ENCODE data around the gene NCAPD2.

The NCAPD2 gene

GRCh38 chr12:6462234-6462995 lies 31.5 kb upstream of the NCAPD2 start:
- Histone ChIP-seq H3K27me3 (ENCODE audit: control insufficient read depth, insufficient read depth, low read length) (no peaks in the 10 kb centered on the region), H3K4me1 (no peaks in the 10 kb centered on the region), H3K9me3 (ENCODE audit: control insufficient read depth, low read length) (no peaks in the 10 kb centered on the region), H2AFZ (no peak overlapping the region), H3K27ac (no peak overlapping the region), H3K36me3 (ENCODE audit: control insufficient read depth, insufficient read depth, low read length) (no peaks in the 10 kb centered on the region), H3K9ac (no peak overlapping the region), H3K4me3 (ENCODE audit: low read depth, low read length) (no peak overlapping the region), H3K4me2 (ENCODE audit: low read length) (no peak overlapping the region), H3K79me2 (no peaks in the 10 kb centered on the region)
- no peak for TF ChIP-seq CTCF (IDR thresholded peaks at IDR 0.05)

- Histone ChIP-seq H2AFZ (no peak overlapping the region), H3K4me3 (ENCODE audit: low read depth, low read length) (no peak overlapping the region), H3K36me3 (ENCODE audit: control insufficient read depth, insufficient read depth, low read length) (no peaks in the 10 kb centered on the region), H3K9me3 (ENCODE audit: control insufficient read depth, low read length) (no peaks in the 10 kb centered on the region), H3K9ac (no peak overlapping the region), H3K79me2 (no peaks in the 10 kb centered on the region), H3K27me3 (ENCODE audit: control insufficient read depth, insufficient read depth, low read length) (no peaks in the 10 kb centered on the region), H3K4me1 (no peaks in the 10 kb centered on the region), H3K4me2 (ENCODE audit: low read length) (no peak overlapping the region), H3K27ac (no peak overlapping the region)
- no peak for TF ChIP-seq CTCF (IDR thresholded peaks at IDR 0.05)
These were observed 30.7 kb upstream of the NCAPD2 start for GRCh38 chr12:6463216-6463615.

- Histone ChIP-seq H3K9me3 (ENCODE audit: control insufficient read depth, low read length) (no peaks in the 10 kb centered on the region), H3K79me2 (no peaks in the 10 kb centered on the region), H3K36me3 (ENCODE audit: control insufficient read depth, insufficient read depth, low read length) (no peaks in the 10 kb centered on the region), H3K4me3 (ENCODE audit: low read depth, low read length) (no peak overlapping the region), H3K4me1 (no peaks in the 10 kb centered on the region), H3K9ac (no peak overlapping the region), H3K27ac (no peak overlapping the region), H3K4me2 (ENCODE audit: low read length) (no peak overlapping the region), H3K27me3 (ENCODE audit: control insufficient read depth, insufficient read depth, low read length) (no peaks in the 10 kb centered on the region), H2AFZ (no peak overlapping the region)
- TF ChIP-seq CTCF (IDR thresholded peaks at IDR 0.05) = no peak
These were observed 30.0 kb upstream of the NCAPD2 start for GRCh38 chr12:6463858-6464257.

GRCh38 chr12:6464531-6464930 lies 29.4 kb upstream of the NCAPD2 start:
- Histone ChIP-seq H3K27me3 (ENCODE audit: control insufficient read depth, insufficient read depth, low read length) (no peaks in the 10 kb centered on the region), H3K27ac (no peak overlapping the region), H3K4me3 (ENCODE audit: low read depth, low read length) (no peak overlapping the region), H3K4me2 (ENCODE audit: low read length) (no peak overlapping the region), H3K4me1 (peaks cover 6% of the 10 kb centered on the region), H3K36me3 (ENCODE audit: control insufficient read depth, insufficient read depth, low read length) (no peaks in the 10 kb centered on the region), H3K9me3 (ENCODE audit: control insufficient read depth, low read length) (no peaks in the 10 kb centered on the region), H3K79me2 (no peaks in the 10 kb centered on the region), H3K9ac (no peak overlapping the region), H2AFZ (no peak overlapping the region)
- TF ChIP-seq CTCF (IDR thresholded peaks at IDR 0.05) = no peak

Data from parathyroid adenoma (tissue), 2 donors.